ENCODE measurements around the gene PDHA2. TPM values are rescaled to one million over a fixed set of nuclear protein-coding genes. Genes with fewer than 3 reads are reported as not detected.

The PDHA2 gene
- not detected for total RNA-seq

DNA sequence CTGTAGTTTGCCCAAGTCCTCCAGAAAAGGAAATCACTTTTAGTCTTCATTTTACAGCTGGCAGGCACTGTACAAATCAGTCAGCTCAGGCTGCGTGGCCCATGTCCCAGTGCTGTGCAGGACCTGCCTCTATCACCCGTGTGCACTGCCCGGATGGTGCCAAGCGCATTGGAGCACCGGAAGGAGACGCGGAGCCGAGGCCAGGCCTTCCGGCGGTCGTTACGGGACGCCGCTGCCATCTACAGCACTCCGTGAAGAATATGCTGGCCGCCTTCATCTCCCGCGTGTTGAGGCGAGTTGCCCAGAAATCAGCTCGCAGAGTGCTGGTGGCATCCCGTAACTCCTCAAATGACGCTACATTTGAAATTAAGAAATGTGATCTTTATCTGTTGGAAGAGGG, at the start of gene PDHA2:
Gene PDHA2 (plus strand): TSS at position 203 of the 400 bp plus-strand sequence. CDS start 58 bp downstream, at position 261.
- Mint-ChIP-seq H3K36me3 (ENCODE audit: low read depth) (no peaks in the 10 kb centered on the region), H3K4me3 (no peak within 1 kb of the TSS), H3K27me3 (no peaks in the 10 kb centered on the region), H3K27ac (no peak within 1 kb of the TSS), H3K4me1 (no peaks in the 10 kb centered on the region), H3K9me3 (ENCODE audit: low read depth) (no peaks in the 10 kb centered on the region)
- intact Hi-C loops (cut with DNase I, micrococcal nuclease): loop anchor here in 1 of 2 experiments (5.0 kb wide), 1 partner anchor 512 kb away; no protein-coding TSS in a partner anchor
- POLR2A ChIA-PET: no interaction called here
- CTCF ChIA-PET: no interaction called here
- no peak for DNase-seq
- ATAC-seq: no peak

DNA sequence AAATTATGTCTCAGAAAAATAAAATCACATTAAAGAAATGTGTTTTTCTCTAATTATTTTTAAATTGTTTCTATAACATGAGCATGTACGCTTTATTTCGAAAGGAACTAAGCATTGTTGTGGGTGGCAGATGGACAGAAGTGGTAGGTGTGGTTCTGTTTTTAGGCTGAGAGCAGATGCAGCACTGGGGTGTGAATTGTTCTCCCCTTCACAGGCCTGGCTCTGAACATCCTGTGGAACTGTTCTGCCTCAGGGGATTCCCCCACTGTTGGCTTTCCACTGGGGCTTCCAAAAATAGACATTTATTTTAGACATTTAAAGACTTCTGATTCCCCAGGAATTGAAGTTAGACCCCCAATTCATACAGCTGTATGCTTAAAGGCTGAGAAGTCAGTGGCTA, 41.9 kb upstream of the PDHA2 start:
- POLR2A ChIA-PET: no interaction called here
- ATAC-seq: no peak

DNA sequence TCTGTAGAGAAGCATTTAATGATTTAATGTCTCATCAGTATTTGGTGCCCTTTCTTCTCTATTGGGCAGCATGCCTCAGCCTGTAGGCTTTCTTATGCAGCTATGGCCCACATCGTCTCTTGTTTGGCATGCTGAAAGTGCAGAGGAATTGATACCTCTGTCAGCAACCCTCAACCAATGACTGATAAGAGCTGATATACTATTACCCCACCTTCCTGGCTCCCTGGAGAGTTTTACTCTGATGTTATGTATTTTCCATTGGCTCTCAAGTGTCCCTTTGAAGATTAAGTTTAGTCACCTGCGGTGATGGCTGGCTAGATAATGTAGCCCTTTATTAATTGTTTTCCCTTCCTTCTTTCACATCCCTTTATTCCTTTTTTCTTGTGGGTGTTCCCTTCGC, 41.2 kb upstream of the PDHA2 start:
- intact Hi-C loops (cut with DNase I, micrococcal nuclease): no loop called here
- H3K9me3 Mint-ChIP-seq (ENCODE audit: low read depth): peaks cover 3% of the 10 kb centered on the region
- CTCF ChIA-PET: no interaction called here
- no peak for DNase-seq
- H3K36me3 Mint-ChIP-seq (ENCODE audit: low read depth): no peaks in the 10 kb centered on the region
- H3K27ac Mint-ChIP-seq: no peak overlapping the region
- no peak overlapping the region for H3K4me3 Mint-ChIP-seq
- no peak for ATAC-seq
- H3K4me1 Mint-ChIP-seq: no peaks in the 10 kb centered on the region
- H3K27me3 Mint-ChIP-seq: no peaks in the 10 kb centered on the region
- POLR2A ChIA-PET: no interaction called here

More for the DNA sequence above, 41.9 kb upstream of the PDHA2 start:
- Mint-ChIP-seq H3K9me3 (ENCODE audit: low read depth) (peaks cover 3% of the 10 kb centered on the region), H3K36me3 (ENCODE audit: low read depth) (no peaks in the 10 kb centered on the region), H3K27ac (no peak overlapping the region), H3K4me3 (no peak overlapping the region), H3K27me3 (no peaks in the 10 kb centered on the region), H3K4me1 (no peaks in the 10 kb centered on the region)
- intact Hi-C loops (cut with DNase I, micrococcal nuclease): no loop called here
- DNase-seq: no peak
- CTCF ChIA-PET: no interaction called here

DNA sequence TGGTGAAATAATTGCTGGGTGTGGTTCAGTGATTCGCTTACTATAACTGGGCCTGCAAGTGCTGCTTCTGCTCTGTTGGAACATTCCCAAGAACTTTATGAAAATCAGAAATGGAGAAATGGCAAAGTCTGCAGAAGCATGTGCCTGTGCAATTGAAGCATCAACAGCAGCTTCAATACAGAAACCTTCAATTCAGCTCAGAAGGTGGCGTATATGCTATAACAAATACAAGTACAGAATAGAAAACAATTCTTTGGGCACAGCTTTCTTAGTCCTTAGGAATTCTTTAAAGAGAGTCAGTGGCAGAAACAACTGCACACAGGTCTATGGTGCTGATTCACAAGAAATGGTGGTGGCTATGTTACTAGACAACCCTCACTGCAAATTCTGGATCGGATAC, 18.0 kb upstream of the PDHA2 start:
- H3K4me3 Mint-ChIP-seq: no peak overlapping the region
- intact Hi-C loops (cut with DNase I, micrococcal nuclease): no loop called here
- no peaks in the 10 kb centered on the region for H3K36me3 Mint-ChIP-seq (ENCODE audit: low read depth)
- no peaks in the 10 kb centered on the region for H3K9me3 Mint-ChIP-seq (ENCODE audit: low read depth)
- H3K27me3 Mint-ChIP-seq: peaks cover 2% of the 10 kb centered on the region
- ChIA-PET POLR2A (no interaction called here), CTCF (no interaction called here)
- no peak for DNase-seq
- no peak for ATAC-seq
- no peaks in the 10 kb centered on the region for H3K4me1 Mint-ChIP-seq
- no peak overlapping the region for H3K27ac Mint-ChIP-seq

DNA sequence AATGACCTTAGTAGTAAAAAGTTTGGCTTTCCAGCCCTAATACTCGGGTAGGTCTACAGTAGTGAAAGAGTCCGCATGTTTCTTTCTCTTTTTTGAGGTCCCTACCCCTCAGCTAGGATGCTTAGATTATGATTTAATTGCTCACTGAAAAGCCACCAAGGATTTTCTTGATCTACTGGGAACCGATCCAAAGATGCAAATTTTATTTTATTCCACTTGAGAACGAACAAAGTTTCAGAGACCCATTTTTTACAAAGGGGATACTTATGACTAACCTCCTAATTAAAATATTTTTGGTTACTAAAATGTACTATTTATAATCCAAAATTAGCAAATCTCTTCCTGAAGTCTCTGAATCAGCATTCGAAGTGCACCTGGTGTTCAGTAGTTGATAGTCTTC, 14.3 kb upstream of the PDHA2 start:
- Mint-ChIP-seq H3K4me1 (no peaks in the 10 kb centered on the region), H3K27me3 (no peaks in the 10 kb centered on the region), H3K4me3 (no peak overlapping the region), H3K36me3 (ENCODE audit: low read depth) (no peaks in the 10 kb centered on the region), H3K27ac (no peak overlapping the region), H3K9me3 (ENCODE audit: low read depth) (no peaks in the 10 kb centered on the region)
- no peak for DNase-seq
- CTCF ChIA-PET: no interaction called here
- POLR2A ChIA-PET: no interaction called here
- intact Hi-C loops (cut with DNase I, micrococcal nuclease): no loop called here
- ATAC-seq: no peak

DNA sequence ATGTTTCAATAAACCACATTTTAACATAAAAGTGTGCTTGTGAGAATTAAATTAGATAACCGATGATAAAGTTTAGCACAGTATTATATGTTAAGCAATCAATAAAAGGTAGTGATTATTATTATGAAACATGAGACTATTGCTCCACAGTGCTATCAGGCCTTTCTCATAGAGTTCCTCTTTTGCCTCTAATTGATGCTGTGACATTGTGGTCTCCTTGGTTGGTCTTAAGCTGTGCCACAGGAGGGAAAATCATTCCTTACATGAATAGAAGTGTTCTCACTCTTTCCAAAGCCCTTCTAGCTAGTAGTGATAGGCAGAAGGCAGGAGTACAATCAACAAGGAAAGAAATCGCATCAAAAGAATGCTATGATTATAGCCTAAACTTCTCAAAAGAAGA, 9.2 kb upstream of the PDHA2 start:
- Mint-ChIP-seq H3K4me3 (no peak overlapping the region), H3K4me1 (no peaks in the 10 kb centered on the region), H3K9me3 (ENCODE audit: low read depth) (no peaks in the 10 kb centered on the region), H3K27ac (no peak overlapping the region), H3K27me3 (no peaks in the 10 kb centered on the region), H3K36me3 (ENCODE audit: low read depth) (no peaks in the 10 kb centered on the region)
- CTCF ChIA-PET: no interaction called here
- intact Hi-C loops (cut with DNase I, micrococcal nuclease): no loop called here
- POLR2A ChIA-PET: no interaction called here
- ATAC-seq (no peak), DNase-seq (no peak)

DNA sequence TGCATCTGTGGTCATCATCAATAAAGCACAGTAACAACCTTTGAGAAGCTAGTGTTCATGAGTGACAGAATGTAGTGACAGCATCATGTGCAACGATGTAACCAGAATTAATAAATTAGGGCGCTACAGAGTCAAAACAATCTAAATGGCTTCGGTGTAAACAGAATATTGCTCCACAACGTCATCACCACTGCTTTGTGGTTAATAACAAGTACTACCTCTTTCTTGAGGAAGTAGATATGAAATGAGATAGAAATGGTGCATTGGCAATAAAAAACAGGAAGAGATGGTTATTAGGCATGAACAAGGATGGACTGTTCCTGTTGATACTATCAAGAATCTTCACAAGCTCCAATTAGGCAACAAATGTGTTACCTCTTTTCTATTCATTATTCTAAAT, 8.7 kb upstream of the PDHA2 start:
- ChIA-PET POLR2A (no interaction called here), CTCF (no interaction called here)
- ATAC-seq: no peak
- H3K36me3 Mint-ChIP-seq (ENCODE audit: low read depth): no peaks in the 10 kb centered on the region
- H3K4me1 Mint-ChIP-seq: no peaks in the 10 kb centered on the region
- DNase-seq: no peak
- H3K9me3 Mint-ChIP-seq (ENCODE audit: low read depth): no peaks in the 10 kb centered on the region
- H3K4me3 Mint-ChIP-seq: no peak overlapping the region
- intact Hi-C loops (cut with DNase I, micrococcal nuclease): no loop called here
- no peak overlapping the region for H3K27ac Mint-ChIP-seq
- no peaks in the 10 kb centered on the region for H3K27me3 Mint-ChIP-seq

DNA sequence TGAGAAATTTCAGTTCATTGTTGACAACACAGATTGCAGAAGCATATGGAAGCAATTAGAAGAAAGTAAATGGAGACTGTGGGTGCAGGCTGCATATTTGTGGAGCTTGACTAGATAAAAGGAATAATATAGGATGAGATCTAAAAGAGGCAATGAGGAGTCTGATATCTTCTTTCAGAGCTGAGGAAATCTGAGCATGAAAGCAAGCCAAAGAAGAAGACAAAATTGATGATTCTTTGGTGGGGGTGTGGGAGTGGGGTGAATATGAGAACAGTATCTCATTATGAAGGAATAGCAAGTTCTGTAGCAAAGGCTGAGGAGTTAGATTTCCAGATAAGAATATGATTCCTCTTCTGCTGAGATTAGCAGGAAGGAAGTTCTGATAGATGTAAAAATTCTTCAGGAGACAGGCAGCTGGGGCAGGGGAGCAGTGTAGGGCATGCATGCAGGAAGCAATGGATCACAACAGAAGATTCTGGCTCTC, 6.1 kb upstream of the PDHA2 start:
- DNase-seq: no peak
- no peak overlapping the region for H3K4me3 Mint-ChIP-seq
- no peaks in the 10 kb centered on the region for H3K36me3 Mint-ChIP-seq (ENCODE audit: low read depth)
- no peaks in the 10 kb centered on the region for H3K4me1 Mint-ChIP-seq
- ATAC-seq: no peak
- H3K27ac Mint-ChIP-seq: no peak overlapping the region
- intact Hi-C loops (cut with DNase I, micrococcal nuclease): no loop called here
- POLR2A ChIA-PET: no interaction called here
- H3K9me3 Mint-ChIP-seq (ENCODE audit: low read depth): no peaks in the 10 kb centered on the region
- H3K27me3 Mint-ChIP-seq: no peaks in the 10 kb centered on the region
- CTCF ChIA-PET: interaction anchor here (1.5 kb wide), 1 partner anchor 14 kb away, joined by 4 read pairs; no protein-coding TSS in a partner anchor

DNA sequence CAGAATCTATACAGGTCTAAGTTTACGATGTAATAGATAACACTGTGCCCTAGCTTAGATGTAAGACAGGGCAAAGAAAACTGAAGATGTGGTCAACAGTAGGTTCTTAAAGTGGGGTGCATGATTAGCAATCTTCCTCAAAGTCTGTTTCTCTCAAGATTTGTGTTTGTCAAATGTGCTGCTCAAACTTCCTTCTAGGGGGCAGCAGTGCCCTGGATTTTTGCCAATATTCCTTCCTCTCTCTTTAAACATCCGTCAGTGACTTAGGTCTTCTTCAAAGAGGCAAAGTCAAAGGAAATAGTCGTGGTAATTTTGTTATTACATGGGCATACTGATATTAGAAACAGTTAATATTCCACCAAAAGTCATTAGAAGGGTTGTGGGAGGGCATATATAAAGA, 4.2 kb upstream of the PDHA2 start:
- Mint-ChIP-seq H3K9me3 (ENCODE audit: low read depth) (no peaks in the 10 kb centered on the region), H3K27ac (no peak overlapping the region), H3K27me3 (no peaks in the 10 kb centered on the region), H3K4me3 (no peak overlapping the region), H3K4me1 (no peaks in the 10 kb centered on the region), H3K36me3 (ENCODE audit: low read depth) (no peaks in the 10 kb centered on the region)
- CTCF ChIA-PET: interaction anchor here (0.7 kb wide), 1 partner anchor 736 kb away, joined by 3 read pairs; no protein-coding TSS in a partner anchor
- peak; percentile 8 for DNase-seq
- ATAC-seq: no peak
- intact Hi-C loops (cut with DNase I, micrococcal nuclease): loop anchor here in 1 of 2 experiments (5.0 kb wide), 1 partner anchor 517 kb away; no protein-coding TSS in a partner anchor
- POLR2A ChIA-PET: no interaction called here

DNA sequence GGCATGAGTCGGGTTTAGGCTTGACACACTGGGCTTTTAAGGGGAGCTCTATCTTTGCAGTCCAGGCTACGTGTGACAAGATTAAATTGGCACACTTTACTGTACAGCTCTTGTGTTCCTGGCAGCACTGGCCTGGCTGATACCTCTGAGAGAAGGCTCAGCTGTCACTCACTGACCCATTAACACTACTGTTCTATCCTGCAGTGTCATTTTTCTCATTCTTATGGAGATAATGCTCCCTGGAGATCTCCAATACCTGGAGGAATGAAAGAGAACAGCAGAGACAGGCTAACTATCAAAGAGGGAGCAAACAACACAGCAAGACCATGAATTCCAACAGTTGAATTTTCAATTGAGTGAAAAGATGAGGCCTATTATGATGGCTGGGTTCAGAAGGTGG, 1.7 kb upstream of the PDHA2 start:
- ChIA-PET POLR2A (no interaction called here), CTCF (no interaction called here)
- Mint-ChIP-seq H3K4me1 (no peaks in the 10 kb centered on the region), H3K36me3 (ENCODE audit: low read depth) (no peaks in the 10 kb centered on the region), H3K27me3 (no peaks in the 10 kb centered on the region), H3K27ac (no peak overlapping the region), H3K9me3 (ENCODE audit: low read depth) (no peaks in the 10 kb centered on the region), H3K4me3 (no peak overlapping the region)
- DNase-seq: no peak
- intact Hi-C loops (cut with DNase I, micrococcal nuclease): loop anchor here in 1 of 2 experiments (5.0 kb wide), 1 partner anchor 514 kb away; no protein-coding TSS in a partner anchor
- ATAC-seq: no peak

DNA sequence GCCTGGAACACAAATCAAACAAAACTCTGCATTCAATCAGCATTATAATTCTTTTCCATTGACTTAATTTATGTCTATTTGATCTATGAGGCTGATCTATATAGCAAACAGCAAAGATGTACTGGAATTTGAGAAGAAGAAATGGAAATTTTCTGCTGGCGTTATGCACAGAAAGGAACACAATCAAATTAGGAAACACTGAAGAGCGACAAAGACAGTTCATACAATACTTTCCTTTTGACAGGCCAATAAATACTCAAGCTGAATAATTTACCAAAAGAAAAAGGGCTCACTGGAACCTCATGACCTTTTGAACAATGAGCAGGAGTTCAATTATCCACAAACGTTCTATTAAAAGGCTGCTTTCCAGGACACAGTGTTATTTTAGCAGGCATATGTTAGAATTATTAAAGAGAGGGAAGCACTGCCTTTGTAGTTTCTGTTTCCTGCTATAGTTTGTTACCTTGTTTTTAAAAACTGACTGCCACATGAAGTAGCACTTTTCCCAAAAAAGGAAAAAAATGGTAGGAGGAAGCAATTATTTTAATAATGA, 8.1 kb downstream of the PDHA2 start:
- intact Hi-C loops (cut with DNase I, micrococcal nuclease): no loop called here
- no peak for DNase-seq
- H3K27ac Mint-ChIP-seq: no peak overlapping the region
- H3K36me3 Mint-ChIP-seq (ENCODE audit: low read depth): no peaks in the 10 kb centered on the region
- no peak for ATAC-seq
- H3K9me3 Mint-ChIP-seq (ENCODE audit: low read depth): no peaks in the 10 kb centered on the region
- no peaks in the 10 kb centered on the region for H3K27me3 Mint-ChIP-seq
- POLR2A ChIA-PET: no interaction called here
- CTCF ChIA-PET: no interaction called here
- no peaks in the 10 kb centered on the region for H3K4me1 Mint-ChIP-seq
- no peak overlapping the region for H3K4me3 Mint-ChIP-seq

DNA sequence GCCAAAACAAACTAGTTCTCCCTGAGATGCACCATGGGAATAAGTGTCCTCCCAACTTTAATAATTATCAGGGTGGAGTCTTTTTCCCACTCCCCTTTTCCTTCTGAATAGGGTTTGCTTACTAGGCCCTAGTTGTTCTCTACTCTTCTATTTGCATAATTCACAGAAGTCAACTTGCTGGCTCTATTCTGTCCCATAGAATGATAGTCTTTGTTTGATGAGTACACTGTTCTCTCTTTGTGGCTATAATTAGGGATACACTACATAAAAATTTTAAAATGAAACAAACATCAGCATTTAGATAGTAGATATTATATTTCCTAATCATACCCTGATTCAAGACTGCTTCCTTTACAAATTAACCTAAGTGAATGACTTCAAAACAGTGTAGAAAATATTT, 10.3 kb downstream of the PDHA2 start:
- H3K4me1 Mint-ChIP-seq: no peaks in the 10 kb centered on the region
- no peaks in the 10 kb centered on the region for H3K27me3 Mint-ChIP-seq
- ATAC-seq (no peak), DNase-seq (no peak)
- ChIA-PET POLR2A (no interaction called here), CTCF (no interaction called here)
- no peaks in the 10 kb centered on the region for H3K9me3 Mint-ChIP-seq (ENCODE audit: low read depth)
- no peaks in the 10 kb centered on the region for H3K36me3 Mint-ChIP-seq (ENCODE audit: low read depth)
- H3K27ac Mint-ChIP-seq: no peak overlapping the region
- H3K4me3 Mint-ChIP-seq: no peak overlapping the region
- intact Hi-C loops (cut with DNase I, micrococcal nuclease): no loop called here

DNA sequence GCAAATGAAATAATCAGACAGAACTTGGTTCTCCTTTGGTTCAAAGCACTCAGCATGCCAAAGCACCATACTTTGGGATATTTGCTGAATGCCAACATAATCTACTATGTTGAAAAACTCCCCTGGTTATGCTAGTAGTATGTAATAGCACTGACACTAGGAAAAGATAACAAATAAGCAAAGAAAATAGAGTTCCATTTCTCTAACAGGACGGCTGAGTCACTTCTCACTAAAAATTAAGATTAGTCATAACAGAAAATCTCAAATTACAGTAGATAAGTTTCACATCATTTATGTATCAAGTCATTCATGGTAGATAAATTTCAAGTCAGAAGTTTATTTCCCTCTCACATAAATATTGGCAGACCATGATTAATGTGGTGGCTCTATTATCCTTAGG, 17.9 kb downstream of the PDHA2 start:
- Mint-ChIP-seq H3K9me3 (ENCODE audit: low read depth) (no peaks in the 10 kb centered on the region), H3K36me3 (ENCODE audit: low read depth) (no peaks in the 10 kb centered on the region), H3K27me3 (no peaks in the 10 kb centered on the region), H3K4me3 (no peak overlapping the region), H3K4me1 (no peaks in the 10 kb centered on the region), H3K27ac (no peak overlapping the region)
- ChIA-PET CTCF (no interaction called here), POLR2A (no interaction called here)
- intact Hi-C loops (cut with DNase I, micrococcal nuclease): no loop called here
- ATAC-seq (no peak), DNase-seq (no peak)

Data from activated CD4-positive, alpha-beta T cell treated with anti-CD3 and anti-CD28 coated beads for 36 hours (primary cell).